NCI-H1436 (cell line): ENCODE data around the gene MICAL3.
A peak's percentile ranks its signal among the peaks of the same experiment; 100 is the strongest.

Experiments
- DNase-seq: peaks from one replicate; lab custom pipeline; 2025; lab: John Stamatoyannopoulos, UW

Gene MICAL3

DNA sequence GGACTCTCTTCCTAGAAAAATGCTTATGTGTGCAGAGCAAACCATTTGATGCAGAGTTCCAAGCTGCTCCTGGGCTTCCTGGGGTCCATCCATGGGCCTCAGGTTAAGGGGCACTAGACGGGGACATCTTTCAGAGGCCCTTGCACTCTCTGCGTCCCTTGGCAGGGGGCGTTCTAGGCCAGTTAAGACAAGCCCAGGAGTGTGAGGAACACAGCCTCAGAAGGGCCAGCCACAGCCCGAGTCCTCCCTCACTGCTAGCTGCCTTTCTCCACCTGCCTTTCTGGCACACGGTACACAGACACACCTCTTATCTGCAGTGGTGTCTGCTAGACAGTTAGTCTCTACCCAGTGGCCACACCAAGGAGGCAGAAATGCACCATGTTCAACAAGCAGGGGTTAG is 232.1 kb downstream of the MICAL3 start:
- no peak for DNase-seq

DNA sequence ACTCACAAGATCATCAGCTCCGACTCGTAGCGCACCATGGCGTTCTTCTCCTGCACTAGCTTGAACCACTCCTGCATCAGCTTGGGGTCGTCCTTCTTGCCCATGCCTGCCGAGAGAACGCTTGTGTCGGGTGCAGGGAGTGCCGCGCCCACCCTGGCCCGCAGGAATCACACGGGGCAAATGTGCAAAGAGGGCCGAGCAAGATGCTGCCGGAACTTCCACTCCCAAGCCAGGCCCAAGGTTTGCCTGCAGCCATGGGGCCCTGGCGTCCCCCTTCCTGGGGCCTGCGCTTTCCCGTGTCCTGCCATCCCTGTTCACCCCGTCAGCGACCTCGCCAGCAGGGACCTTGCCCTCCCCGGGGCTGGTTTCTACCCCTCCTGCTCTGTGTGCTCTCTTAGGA is 233.2 kb downstream of the MICAL3 start:
- DNase-seq, result no peak

DNA sequence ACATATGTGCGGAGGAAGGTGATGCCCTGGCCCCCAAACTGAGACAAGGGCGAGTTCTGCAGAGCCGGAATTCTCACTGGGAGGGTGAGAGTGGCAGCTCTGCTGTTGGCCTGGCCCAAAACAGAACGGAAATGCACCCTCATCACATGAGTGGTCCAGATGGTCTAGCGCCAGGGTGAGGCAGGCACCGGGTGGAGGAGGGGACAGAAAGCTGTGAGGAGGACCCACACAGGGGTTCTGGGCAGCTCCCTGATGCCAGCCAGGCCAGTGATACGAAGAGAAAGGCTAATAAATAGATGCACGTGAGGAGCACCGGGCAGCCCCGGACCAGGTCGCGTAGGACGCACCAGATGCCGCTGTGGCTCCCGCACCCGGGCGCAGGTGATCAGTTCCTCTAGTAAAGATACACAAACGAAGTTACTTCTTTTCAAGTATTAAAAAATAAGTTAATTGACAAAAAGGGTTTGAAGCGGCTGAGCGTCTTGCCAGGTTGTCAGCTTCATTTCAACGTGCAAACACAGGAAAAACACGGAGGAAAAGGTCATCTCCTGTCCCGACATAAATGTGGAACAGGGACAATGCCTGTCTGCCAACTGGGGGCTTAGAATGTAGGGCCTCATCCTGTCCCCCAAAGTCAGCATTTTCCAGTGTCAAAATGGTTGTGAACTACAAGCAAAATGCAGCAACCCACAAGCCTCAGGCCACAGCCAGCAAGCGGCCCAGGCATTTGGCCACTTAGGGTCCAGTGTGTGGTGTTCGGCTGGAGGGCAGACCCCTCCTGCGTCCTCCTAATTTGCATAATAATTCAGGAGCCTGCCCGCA is 234.8 kb downstream of the MICAL3 start:
- no peak for DNase-seq

DNA sequence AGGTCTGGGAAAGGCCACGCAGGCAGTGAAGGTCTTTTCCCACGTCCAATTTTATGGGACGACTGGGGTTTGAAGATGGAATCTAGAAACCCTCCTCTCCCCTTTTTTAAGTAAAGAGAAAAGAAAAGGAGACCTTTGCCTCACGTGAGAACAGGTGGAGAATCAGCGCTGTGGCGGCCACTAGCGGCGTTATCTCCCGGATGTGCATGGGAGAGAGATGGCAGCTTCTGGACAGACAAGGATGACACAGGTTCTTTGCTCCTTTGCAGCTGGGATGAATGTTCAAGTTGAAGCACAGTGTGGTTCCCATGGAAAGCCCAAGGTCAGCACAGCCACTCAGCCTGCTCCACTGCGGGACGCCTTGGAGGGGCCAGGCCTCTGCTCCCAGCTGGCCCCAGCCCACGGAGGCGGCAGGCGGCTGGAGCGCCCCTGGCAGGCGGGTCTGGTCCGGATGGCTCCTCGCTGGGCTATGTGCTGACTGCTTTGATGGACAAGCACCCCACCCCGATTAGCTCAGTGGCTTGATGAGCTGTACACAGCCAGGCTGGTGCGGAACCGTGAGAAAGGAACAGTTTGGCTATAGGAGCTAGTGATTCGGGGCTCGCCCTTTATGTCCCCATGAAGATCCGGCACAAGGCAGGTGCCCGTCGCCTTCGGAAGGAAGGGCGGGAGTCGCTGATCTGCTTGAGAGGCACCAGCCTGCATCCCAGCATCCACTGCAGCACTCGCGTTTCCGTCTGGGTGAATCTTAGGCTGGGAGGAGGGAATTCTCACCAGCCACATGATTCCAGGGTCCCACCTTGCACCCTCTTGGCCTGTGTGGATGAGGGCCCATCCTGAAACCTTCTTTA is 235.6 kb downstream of the MICAL3 start:
- no peak for DNase-seq

DNA sequence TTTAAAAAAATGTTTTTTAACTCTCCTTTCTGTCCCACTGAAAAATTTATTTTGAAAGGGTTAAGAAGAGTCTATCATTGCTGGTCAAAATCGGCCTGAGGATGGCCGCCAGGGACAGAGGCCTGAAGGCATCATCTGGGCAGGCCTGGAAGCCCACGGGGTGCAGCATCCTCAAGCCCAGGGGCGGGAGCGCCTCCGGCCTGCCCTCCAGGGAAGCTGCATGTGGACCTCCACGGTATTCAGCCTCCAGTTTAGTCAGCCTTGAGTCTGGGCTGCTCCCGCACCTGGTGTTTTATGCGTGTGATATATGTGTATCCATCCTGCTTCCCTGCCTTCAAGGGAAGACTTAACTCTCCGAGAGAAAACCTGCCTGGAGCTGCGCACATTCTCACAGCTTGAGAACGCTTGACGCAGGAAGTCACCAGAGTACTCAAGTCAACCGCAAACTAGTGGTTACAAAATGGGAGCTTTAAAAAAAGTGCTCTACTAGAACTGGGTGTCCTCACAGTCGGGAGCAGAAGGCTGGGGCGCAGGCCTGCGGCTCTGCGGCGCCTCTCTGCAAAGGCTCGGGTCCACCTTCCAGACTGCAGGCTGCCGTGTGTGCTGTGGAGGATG is 236.5 kb downstream of the MICAL3 start:
- no peak for DNase-seq

DNA sequence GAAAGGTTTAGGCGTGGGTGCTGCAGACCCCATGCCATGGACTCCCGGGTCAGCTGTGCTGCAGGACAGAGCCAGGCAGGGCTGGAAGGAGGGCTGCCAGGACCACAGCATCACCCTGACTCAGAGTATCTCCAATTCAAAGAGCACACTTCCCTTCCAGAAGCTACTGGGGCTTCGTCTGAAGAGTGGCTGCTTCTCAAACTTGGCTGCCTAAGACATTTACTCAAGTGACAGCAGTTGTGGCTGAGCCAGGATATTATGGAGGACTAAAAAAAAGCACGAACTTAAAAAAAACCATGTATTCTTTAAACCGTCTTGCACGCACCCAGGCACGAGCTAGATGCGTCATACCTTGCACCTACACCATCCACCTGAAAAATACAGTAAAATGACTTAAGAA is 237.1 kb downstream of the MICAL3 start:
- DNase-seq, result no peak

DNA sequence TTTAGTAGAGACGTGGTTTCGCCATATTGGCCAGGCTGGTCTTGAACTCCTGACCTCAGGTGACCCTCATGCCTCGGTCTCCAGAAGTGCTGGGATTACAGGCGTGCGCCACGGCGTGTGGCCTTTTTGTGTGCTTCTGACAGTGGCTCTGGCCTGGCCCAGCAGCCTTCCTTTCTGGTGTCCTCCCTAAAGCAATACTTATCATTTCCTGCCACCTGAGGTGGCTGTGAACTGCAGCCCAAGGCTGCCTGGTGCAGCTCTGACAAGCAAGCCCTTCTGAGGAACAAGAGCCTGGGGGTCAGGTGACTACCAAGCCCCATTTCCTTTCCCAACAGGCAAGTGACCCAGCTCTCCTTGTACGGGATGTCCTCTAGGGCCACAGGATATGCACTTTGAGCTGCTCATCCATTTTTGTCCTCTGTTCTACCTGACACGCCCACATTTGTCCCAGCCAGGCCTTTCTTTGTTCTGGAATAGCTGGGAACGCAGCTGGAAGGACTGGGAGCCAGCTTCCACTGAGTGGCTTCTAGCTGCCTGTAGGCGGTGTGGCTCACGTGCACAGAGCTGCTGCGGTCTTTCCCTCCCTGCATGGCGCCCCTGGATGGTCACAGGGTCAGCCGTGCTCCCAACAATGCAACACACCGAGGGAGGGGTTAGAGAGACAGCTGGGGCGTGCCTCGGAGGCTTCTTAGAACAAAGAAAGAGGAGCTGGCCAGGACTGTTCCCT is 237.8 kb downstream of the MICAL3 start:
- no peak for DNase-seq

DNA sequence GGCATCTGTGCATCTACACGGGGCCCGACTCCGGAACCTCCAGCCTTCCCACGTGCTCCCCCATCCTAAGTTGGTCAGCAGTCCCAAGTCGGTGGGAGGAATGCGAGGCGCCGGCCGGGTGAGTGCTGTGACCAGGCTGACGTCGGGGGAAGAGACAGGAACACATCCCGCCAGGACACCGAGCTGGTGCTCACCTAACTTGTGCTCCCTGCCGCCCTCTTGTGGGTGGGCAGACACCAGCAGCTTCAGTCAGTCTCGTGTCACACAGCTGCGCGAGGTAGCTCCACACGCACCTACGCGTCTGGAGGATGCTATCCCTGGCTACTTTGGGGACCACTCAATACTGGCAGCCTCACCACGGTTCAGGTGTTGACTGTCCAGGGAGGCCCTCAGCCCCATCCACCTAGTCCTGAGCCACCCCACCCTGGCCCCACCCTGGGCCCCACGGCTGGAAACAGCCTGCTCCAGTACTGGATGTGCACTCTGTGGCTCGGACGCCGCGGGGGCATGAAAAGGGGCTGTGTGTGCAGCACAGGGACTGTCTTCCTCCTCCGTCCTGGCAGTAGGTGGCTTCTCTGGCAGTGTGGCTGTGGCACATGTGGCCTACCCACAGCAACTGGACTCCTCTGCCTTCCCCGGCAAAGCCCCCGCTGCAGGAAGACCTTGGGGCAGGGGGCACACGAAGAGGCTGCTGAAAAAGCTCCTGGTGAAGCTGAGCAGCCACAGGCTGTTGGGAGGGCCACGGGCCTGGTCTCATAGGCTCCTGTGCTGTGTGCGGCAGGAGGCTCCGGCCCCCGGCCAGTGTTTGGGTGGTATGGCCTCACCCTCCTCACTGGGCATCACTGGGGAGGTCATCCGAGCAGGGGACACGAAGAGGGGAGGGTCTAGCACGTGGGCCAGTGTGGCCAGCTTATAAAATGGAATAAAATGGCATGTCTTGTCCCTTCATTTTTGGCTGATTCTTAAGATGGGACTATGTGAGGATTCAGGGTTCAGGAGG is 238.9 kb downstream of the MICAL3 start:
- peak; percentile 57 for DNase-seq

DNA sequence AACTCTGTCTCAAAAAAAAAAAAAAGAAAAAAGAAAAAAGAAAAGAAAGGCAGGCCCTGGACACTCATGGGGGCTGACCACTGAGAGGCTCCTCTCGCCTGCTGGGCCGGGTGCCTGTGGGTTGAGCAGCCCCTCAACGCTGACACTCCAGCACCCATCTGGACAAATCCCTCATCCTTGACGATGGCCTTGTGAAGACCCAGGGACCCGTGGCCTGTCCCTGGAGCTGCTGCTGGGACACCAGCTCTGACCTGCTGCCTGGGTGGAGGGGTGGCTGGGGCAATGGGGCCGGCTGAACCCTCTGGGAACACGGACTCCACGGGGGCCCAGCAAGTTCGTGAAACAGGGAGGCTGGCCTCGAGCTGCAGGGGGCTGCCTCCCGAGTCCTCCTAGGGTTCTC is 239.6 kb downstream of the MICAL3 start:
- no peak for DNase-seq

DNA sequence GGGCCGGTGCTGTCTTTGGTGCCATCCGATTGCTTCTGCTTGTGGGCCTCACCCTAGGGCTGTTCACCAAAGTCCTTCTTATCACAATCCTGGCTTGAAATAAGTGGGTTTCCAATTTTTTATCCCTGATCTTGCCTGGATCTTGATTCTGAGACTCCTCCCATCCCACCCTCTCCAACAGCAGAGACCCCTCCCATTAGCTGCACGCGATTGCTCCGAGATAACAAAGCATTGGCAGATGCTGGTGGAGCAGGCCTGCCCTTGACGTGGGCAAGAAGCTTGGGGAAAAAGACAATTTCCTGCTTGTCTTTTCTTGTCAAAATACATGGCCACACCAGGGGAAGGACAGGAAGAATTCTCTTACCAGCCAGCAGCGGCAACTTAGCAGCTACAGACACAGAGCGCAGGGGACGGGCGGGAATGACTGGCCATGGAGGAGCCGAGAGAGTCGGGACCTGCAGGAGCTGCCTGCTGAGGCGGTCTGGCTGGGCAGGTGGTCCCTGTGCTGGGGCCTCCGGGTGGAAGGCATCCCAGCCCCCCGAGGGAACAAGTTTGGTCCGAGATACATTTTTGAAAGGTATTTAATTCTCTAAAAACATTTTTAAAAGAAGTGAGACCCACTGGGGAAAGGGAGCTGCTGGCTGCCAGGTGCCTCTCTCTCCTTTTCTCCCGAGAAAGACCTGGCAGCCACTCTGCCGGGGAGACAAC is 240.4 kb downstream of the MICAL3 start:
- DNase-seq, result no peak

DNA sequence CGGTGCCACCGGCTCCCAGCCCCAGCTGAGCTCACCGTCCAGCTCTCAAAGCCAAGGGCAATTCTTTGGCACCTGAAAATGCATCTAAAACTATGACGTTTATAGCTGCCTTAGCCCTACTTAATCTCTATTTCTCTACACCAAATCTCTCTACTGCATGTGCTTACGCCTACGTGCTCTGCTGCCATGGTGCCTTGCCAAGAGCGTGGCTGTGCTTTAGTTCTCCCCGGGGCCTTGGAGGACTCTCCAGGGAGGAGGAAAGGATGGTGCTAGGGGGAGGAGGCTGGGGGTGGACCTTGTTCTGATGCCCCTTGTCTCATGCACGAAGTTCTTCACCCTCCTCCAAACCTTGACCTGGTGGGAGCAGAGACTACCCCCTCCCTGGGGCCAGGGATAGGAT is 241.0 kb downstream of the MICAL3 start:
- DNase-seq, result peak; percentile 21

DNA sequence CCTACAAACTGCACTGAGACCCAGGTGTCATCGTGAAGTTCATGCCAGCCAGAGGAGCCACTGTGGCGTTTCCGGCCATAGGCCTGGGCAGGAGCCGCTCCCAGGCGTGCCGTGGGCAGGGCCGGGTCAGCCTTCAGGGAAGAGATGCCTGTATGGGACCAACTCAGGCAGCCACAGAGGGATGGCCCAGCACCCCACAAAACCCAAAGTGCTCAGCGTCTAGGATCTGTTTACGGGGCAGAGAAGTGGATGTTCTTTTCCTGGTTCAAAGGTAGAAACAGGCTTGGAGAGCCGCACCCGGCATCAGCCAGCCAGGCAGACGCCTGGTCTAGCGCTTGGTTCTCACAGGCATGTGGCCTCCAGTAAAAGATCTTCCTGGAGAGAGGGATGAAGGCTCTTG is 241.7 kb downstream of the MICAL3 start:
- DNase-seq, result no peak

DNA sequence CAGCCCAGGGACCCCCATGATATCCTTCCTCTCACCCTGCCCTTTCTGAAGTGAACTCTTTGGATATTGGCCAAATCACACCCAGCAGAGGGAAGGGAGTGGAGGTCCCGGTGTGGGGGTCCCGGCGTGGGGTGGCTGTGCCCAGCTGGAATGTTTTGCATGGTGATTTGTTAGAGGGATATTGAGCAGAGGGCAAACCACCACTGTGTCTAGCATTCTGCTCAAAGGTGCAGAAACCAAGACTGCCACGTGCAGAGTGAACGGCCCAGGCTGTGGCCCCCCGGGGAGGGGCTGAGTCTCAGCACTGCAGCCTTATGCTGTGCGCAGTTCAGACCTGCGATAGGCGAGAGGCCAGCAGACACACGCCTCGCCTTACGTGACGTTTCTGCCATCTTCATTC is 242.2 kb downstream of the MICAL3 start:
- DNase-seq, result no peak

DNA sequence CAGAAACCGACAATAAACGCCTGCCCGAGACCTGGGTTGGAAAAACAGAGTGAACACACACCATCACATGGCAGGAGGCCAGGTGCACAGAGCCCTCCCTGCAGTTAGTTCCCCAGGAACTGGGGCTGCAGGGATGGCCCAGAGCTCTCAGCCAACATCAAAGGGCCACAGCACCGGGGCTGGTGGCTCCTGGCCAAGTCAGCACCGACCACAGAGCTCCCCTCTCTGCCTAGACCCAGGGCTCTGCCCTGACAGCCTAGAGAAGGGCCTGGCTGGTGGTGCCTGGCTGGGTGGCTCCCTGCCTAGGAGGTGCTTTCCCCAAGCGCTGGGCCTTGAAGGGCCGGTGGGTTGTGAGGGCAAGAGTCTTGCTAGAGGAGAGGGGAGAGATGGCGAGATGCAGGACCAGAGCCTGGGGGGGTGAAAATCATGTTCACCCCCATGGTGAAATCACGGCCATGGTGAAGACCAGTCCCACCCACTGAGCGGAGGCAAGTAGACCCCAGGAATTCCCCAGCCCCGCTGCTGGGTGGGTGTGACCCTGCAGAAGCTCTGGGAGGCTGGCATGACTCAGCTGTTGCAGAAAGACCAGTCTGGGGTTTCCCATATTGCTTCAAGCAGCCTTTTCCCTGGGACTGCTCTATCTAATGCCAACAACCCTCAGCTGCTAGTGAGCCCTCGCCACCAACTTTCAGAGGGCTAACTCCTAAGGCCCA is 242.9 kb downstream of the MICAL3 start:
- DNase-seq, result no peak

DNA sequence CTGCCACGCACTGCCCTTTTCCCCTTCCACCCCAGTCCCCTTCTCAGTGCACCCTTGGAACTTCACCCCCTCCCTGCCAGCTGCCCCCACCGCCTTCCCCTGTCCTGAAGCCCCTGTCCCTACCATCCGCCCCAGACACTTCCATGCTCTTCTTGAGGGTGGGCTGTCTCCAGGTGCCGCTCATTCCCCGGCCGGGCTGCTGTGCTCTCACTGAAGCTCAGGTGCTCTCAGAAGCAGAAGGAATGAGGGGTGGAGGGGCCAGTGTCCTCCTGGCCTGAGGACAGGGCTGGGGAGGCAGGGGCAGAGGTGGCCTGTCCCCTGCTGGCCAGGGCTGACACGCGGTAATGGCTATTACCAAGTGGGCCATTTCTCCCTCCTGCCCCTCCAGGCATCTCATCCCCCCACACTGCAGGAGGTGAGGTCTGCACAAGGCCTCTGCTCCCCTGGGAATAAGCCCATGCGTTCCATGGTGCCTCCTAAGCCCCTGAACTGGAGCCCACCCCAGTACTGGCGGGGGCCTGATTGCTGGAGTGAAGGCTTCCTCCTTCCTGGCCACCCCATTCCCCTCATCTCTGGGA is 243.5 kb downstream of the MICAL3 start:
- DNase-seq, result no peak

DNA sequence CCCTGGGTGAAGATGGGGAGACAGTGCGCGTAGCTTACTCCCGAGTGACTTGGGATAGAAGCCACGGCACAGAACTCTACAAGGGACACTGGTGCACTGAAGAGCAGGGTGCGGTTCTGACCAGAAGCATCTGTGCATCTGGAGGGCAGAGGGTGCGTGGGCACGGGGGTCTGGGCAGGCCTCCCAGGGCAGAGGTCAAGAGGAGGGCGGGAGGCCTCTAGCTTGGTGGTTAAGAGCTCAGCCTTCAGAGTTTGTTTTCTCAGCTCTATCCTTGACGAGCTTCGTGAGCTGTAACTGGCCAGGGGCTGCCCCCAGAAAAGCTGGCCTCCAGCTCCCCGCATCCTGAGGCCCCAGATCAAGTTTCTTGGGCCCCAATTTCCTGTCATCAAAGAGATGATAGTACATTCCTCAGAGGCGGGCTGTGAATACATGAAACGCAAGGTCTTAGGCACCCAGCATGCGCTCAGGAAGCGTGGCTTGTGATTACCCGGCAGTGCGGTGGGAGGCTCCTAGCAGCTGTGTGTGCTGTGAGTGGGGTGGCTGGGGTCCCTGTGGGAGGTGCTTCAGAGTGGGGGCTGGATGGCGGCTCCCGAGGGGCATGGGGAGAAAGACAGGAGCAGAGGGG is 244.1 kb downstream of the MICAL3 start:
- DNase-seq, result no peak

DNA sequence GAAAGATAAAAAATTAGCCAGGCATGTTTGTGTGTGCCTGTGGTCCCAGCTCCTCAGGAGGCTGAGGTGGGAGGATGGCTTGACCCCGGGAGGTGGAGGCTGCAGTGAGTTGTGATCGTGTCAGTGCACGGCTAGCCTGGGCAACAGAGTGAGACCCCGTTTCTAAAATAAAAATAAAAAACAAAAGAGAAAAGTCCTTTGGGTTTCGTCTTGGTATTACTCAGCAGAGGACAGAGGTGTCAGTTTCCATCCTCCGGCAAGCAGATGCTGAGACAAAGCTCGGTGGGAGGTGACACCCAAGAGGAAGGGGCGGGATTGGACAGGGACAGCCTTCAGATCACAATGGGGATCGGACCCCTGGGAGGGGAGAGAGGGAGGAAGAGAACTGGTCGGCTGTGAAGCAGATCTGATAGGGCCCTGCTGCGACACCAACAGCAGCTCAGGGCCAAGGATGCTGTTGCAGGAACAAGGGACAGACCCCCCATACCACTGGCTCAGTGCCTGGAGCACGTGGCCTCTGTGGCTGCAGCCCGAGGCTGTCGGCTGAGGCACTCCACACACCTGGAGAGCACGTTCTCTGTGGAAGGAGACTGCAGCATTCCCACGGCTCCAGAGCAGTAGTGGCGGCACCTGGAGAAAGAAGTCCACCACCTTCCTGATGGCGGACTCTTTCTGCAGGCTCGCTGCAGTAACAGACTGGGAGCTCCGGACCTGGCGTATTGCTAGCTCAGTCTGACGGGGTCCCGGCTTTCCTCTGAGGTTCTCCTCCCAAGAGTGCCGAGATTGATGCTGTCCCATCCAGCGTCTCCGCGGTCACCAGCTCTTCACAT is 244.9 kb downstream of the MICAL3 start:
- peak; percentile 70 for DNase-seq

DNA sequence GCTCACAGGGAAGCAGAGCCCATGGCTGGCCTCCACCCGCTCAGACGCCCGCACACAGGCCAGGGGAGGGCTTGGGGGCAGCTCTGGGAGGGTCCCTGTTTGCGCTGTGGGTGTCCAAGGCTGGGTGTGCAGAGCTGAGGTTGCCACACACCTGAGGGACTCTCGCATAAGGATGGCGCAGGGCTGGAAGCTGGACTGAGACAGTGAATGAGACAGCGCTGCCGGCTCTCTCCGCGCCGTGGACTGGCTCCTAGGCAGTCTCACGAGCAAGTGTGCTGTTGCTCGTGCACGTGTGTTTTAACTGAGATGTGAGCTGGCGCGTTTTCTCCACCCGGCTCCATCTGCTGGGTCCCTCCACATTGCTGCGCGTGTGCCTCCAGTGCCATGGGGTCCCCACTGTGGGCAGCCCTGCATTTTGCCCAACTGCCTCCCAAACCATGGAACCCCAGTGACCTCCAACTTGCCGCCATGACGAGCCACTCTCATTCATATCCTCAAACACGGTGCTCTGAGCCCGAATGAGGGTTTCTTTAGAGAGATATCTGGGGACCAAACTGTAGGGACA is 245.9 kb downstream of the MICAL3 start:
- DNase-seq, result no peak
